ENCODE results near the gene MMD2. TPM values are rescaled to one million over a fixed set of nuclear protein-coding genes. Genes with fewer than 3 reads are reported as not detected.

MMD2 gene
- total RNA-seq, 2 donors from 2014 or later = not detected

DNA sequence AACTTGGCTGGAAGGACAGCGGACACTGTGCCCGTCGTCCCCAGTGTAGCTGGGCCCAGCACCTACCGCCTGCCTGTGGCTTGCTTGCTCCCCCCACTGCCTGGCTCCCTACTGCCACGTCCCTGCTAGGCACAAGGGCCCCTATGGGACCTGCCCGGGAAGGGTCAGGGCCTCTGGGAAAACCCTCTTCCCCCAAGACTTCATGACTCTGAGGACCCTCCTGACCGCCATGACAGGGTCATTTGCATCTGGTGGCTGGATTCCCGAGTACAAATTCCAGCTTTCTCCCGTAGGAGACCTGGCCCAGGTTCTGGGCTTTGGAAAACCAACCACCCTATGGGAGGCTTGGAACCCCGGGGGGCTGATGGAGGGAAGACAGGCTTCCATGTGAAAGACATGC is 1.4 kb upstream of the MMD2 start:
- no peak for DNase-seq (ENCODE audit: low spot score)
- intact Hi-C loops (cut with DNase I) = no loop called here

DNA sequence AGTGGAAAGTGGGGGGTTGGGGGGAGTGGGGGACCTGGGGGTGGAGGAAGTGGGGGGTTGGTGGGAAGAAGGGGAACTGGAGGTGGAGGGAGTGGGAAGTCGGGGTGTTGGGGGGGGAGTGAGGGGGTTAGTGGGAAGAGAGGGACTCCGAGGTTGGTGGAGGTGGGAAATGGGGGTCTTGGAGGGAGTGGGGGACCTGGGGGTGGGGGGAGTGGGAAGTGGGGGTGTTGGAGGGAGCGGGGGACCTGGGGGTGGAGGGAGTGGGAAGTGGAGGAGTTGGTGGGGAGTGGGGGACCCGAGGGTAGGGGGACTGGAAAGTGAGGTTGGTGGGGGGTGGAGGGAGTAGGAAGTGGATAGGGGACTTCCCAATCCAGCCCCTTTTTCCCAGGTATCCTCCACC is 906 bp upstream of the MMD2 start:
- intact Hi-C loops (cut with DNase I) = no loop called here
- no peak for DNase-seq (ENCODE audit: low spot score)

DNA sequence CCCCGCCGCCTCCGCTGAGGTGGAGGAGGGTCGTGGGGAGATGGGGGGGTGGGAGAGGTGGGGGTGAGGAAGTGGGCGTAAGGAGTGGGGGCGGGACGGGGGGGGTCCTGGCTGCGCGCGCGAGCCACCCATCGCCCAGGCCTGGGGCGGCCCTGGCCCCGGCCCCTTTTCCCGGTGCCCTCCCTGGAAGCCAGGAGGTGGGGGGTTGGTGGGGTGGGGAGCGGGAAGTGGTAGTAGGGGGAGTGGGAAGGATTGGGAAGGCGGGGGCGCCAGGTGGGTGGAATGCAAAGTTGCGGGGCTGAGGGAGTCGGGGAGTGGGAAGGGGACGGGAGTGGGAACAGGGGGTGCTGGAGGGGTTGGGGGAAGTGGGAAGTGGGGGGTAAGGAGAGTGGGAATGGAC is 319 bp upstream of the MMD2 start:
- intact Hi-C loops (cut with DNase I) = no loop called here
- DNase-seq (ENCODE audit: low spot score) = no peak

DNA sequence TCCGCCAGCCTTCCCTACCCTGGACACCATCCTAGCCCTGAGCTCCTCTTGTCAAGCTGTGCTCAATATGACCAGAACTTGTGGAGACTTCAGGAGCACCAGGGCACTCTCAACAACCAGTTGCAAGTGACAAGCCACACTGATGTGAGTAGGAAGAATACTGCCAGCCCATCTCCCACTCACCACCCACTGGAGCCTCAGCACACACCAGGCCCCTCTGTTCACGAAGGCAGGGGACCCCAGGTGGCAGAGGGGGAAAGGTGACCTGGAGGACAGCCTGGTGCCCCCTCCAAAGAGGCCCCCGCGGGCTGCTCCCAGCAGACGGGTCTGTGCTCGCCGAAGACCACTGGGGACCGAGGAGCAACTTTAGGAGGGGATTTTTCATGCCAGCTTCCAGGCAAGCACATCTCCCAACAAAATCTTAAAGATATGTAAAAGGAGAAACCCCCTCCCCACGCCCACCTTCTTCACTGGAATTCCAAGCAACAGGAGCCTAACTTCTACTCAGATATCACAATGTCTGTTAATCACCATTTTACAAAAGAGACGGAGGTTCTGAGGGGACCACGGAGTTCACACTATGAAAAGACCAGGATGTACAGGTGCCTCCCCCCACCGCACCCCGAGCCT is 1.0 kb downstream of the MMD2 start:
- no peak for DNase-seq (ENCODE audit: low spot score)
- intact Hi-C loops (cut with DNase I) = no loop called here

GRCh38 chr7:4951903-4952636 is 6.9 kb downstream of the MMD2 start:
- intact Hi-C loops (cut with DNase I) = no loop called here
- DNase-seq (ENCODE audit: low spot score) = no peak

DNA sequence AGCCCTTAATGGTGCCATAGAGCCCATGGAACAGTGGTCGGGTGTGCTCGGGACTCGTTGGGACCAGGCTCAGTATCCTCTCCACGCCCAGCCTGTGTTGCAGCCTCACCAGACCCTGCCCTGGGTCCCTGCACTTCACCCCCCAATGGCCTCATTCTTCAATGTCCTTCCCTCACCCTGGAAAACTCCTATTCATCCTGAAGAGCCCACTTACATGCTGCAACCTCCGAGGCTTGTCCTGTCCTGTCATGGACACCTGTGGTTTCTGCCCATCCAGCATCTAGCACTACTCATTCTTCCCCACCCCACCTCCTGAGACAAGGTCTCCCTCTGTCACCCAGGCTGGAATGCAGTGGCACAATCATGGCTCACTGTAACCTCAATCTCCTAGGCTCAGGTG is 7.7 kb downstream of the MMD2 start:
- DNase-seq (ENCODE audit: low spot score) = no peak
- intact Hi-C loops (cut with DNase I) = no loop called here

DNA sequence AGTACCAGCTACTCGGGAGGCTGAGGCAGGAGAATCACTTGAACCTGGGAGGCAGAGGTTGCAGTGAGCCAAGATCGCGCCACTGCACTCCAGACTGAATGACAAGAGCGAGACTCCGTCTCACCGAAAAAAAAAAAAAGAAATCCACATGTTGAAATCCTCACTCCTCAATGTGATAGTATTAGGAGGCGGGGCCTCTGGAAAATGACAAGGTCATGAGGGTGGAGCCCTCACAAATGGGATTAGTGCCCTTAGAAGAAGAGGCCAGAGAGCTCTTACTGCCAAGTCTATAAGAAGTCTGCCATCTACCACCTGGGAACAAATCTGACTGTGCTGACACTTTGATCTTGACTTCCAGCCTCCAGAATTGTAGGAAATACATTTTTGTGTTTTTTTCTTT is 10.6 kb downstream of the MMD2 start:
- no peak for DNase-seq (ENCODE audit: low spot score)

GRCh38 chr7:4945949-4946348 is 13.0 kb downstream of the MMD2 start:
- intact Hi-C loops (cut with DNase I) = no loop called here

More for the DNA sequence above, 10.6 kb downstream of the MMD2 start:
- intact Hi-C loops (cut with DNase I) = no loop called here

GRCh38 chr7:4944939-4945338 is 14.0 kb downstream of the MMD2 start:
- intact Hi-C loops (cut with DNase I) = no loop called here
- no peak for DNase-seq (ENCODE audit: low spot score)

More at GRCh38 chr7:4945949-4946348, 13.0 kb downstream of the MMD2 start:
- DNase-seq (ENCODE audit: low spot score) = no peak

DNA sequence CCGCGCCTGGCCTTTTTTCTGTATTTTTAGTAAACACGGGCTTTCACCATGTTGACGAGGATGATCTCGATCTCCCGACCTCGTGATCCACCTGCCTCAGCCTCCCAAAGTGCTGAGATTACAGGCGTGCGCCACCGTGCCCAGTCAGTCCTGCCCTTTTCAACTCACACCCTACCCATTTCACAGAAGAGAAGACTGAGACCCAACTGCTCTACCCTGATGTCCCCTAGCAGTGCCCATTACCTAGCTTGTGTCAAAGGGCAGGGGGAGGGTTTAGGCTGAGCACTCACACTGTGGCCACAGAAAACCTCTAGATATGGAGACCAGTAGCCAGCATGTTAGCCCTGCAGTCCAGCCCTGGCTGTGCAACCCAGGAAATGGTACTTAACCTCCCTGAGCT is 15.7 kb downstream of the MMD2 start:
- no peak for DNase-seq (ENCODE audit: low spot score)
- intact Hi-C loops (cut with DNase I) = no loop called here

DNA sequence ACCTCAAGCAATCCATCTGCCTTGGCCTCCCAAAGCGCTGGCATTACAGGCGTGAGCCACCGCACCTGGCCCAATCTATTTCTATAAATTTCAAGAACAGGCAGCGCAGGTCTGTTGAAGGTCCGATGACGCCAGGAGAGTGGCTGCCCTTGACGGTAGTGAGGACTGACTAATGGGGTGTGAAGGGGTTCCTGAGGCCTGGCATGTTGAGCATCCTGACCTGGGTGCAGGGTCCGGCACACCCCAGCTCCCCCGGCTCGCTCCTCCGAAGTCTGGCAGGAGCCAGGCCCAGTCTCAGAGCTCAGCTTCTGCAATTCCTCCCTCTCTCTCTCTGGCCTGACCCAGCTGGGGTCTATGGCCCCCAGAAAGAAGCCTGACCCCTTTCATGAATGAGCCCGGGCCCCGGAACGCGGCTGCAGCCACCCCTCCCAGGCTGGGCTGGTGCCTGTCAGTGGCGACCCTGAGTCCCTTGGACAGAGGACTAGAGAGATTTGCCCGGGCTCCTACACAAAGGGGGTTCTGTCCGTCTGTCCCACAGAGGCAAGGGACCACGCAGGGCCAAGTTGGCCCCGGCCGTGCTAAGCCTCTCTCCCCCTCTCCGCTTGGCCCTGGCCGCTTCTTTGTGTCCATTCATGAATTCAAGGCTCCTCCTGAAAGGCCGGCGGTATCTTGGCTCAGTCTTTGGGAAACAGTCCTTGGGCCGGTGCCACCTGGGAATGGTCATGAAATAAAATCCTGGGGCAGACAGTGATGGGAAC is 18.8 kb downstream of the MMD2 start:
- peak; percentile 79 for DNase-seq (ENCODE audit: low spot score)
- intact Hi-C loops (cut with DNase I) = no loop called here

DNA sequence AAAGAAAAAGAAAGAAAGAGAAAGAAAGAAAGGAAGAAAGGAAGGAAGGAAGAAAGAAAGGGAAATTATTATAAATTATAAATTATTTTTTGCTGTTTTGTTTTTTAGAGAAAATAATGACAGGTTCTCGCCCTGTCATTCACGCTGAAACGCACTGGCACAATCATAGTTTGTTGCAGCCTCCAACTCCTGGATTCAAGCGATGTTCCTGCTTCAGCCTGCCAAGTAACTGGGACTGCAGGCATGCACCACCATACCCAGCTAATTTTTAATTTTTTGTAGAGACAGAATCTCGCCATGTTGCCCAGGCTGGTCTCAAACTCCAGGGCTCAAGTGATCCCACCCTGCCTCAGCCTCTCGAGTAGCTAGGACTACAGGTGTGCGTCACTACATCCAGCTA is 21.6 kb downstream of the MMD2 start:
- intact Hi-C loops (cut with DNase I) = no loop called here
- DNase-seq (ENCODE audit: low spot score) = no peak

DNA sequence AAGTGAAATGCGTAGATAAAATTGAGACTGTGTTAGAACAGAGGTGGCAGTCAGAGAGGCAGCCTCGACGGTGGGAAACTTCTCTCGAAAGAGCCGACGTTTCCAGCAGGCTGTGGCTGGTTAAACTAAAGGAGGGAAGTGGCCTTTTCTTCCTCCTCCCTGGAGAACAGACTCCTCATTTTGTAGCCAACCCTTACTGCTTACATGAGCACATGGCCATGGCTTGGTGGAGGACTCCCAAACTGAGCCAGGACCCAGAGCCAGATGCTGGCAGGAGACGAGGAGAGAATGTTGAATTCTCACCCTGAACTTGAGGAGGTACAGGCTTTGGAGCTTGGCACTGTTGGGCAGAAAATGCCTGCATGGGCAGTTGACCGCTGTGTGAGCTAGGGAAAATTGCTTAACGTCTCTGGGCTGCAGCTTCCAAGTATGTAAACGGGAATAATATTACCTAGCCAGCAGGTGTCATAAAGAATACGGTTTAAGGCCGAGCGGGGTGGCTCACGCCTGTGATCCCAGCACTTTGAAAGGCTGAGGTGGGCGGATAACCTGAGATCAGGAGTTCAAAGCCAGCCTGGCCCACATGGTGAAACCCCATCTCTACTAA is 24.5 kb downstream of the MMD2 start:
- DNase-seq (ENCODE audit: low spot score) = no peak
- intact Hi-C loops (cut with DNase I) = no loop called here

- intact Hi-C loops (cut with DNase I) = no loop called here
- DNase-seq (ENCODE audit: low spot score) = no peak
These were observed 27.0 kb downstream of the MMD2 start for GRCh38 chr7:4931943-4932342.

- no peak for DNase-seq (ENCODE audit: low spot score)
- intact Hi-C loops (cut with DNase I) = no loop called here
These were observed 30.0 kb downstream of the MMD2 start for GRCh38 chr7:4929005-4929404.

GRCh38 chr7:4928445-4928844 is 30.5 kb downstream of the MMD2 start:
- DNase-seq (ENCODE audit: low spot score) = no peak
- intact Hi-C loops (cut with DNase I) = no loop called here

- DNase-seq (ENCODE audit: low spot score) = no peak
- intact Hi-C loops (cut with DNase I) = no loop called here
These were observed 38.8 kb downstream of the MMD2 start for GRCh38 chr7:4919969-4920766.

- no peak for DNase-seq (ENCODE audit: low spot score)
- intact Hi-C loops (cut with DNase I) = no loop called here
These were observed 42.9 kb downstream of the MMD2 start for GRCh38 chr7:4916113-4916512.

- DNase-seq (ENCODE audit: low spot score) = no peak
- intact Hi-C loops (cut with DNase I) = no loop called here
These were observed 47.7 kb downstream of the MMD2 start for GRCh38 chr7:4911111-4911828.
